ENCODE data around the gene TMIGD1.

The TMIGD1 gene

GRCh38 chr17:30344283-30345088 lies 10.6 kb upstream of the TMIGD1 start:
- TF ChIP-seq CTCF (IDR thresholded peaks at IDR 0.05): no peak

GRCh38 chr17:30343796-30344195 lies 9.9 kb upstream of the TMIGD1 start:
- no peak for TF ChIP-seq CTCF (IDR thresholded peaks at IDR 0.05)

GRCh38 chr17:30341703-30342249 lies 7.9 kb upstream of the TMIGD1 start:
- no peak for TF ChIP-seq CTCF (IDR thresholded peaks at IDR 0.05)

- no peak for TF ChIP-seq CTCF (IDR thresholded peaks at IDR 0.05)
These were observed 7.0 kb upstream of the TMIGD1 start for GRCh38 chr17:30340801-30341356.

GRCh38 chr17:30339086-30339485 lies 5.2 kb upstream of the TMIGD1 start:
- TF ChIP-seq CTCF (IDR thresholded peaks at IDR 0.05): no peak

- no peak for TF ChIP-seq CTCF (IDR thresholded peaks at IDR 0.05)
These were observed 3.6 kb upstream of the TMIGD1 start for GRCh38 chr17:30337393-30337999.

GRCh38 chr17:30336369-30337171 lies 2.7 kb upstream of the TMIGD1 start:
- peak; percentile 89 for TF ChIP-seq CTCF (IDR thresholded peaks at IDR 0.05)

Measured in LNCAP (cell line).